Subcutaneous abdominal adipose tissue (tissue), 5 donors: ENCODE results near the gene PCSK5.

ENCODE experiments used
- H3K27ac ChIP-seq: one replicate; pipeline ENCODE4 v1.7.0; 2013; ENCODE audit warnings: low read depth, mild to moderate bottlenecking, inconsistent platforms, low read length, moderate library complexity
- H3K27me3 ChIP-seq, 5 donors: one replicate each; pipeline ENCODE4 v1.7.0; 2013; ENCODE audit warnings: low read length in 5 of 5, inconsistent platforms in 1 of 5; ENCODE audit not compliant: control insufficient read depth in 5 of 5, insufficient read depth in 4 of 5
- H3K36me3 ChIP-seq, 5 donors: one replicate each; pipeline ENCODE4 v1.7.0; 2013; ENCODE audit warnings: low read length in 5 of 5; ENCODE audit not compliant: control insufficient read depth in 5 of 5, insufficient read depth in 5 of 5
- H3K4me1 ChIP-seq, 5 donors: one replicate each; pipeline ENCODE4 v1.7.0; 2013; ENCODE audit warnings: low read length in 5 of 5, mild to moderate bottlenecking in 3 of 5, moderate library complexity in 1 of 5; ENCODE audit not compliant: control insufficient read depth in 5 of 5, insufficient read depth in 5 of 5
- H3K4me3 ChIP-seq, 5 donors: one replicate each; pipeline ENCODE4 v1.7.0; 2013; ENCODE audit warnings: low read length in 5 of 5, low read depth in 1 of 5
- H3K9ac ChIP-seq, 5 donors: one replicate each; pipeline ENCODE4 v1.7.0; 2013; ENCODE audit warnings: low read length in 5 of 5, mild to moderate bottlenecking in 4 of 5, moderate library complexity in 3 of 5
- H3K9me3 ChIP-seq, 5 donors: one replicate each; pipeline ENCODE4 v1.7.0; 2013; ENCODE audit warnings: low read length in 5 of 5; ENCODE audit not compliant: control insufficient read depth in 5 of 5
- donor health status: healthy.
- donor health status: healthy.
- donor health status: healthy.
- donor health status: healthy.
- donor health status: healthy.

PCSK5 gene

DNA sequence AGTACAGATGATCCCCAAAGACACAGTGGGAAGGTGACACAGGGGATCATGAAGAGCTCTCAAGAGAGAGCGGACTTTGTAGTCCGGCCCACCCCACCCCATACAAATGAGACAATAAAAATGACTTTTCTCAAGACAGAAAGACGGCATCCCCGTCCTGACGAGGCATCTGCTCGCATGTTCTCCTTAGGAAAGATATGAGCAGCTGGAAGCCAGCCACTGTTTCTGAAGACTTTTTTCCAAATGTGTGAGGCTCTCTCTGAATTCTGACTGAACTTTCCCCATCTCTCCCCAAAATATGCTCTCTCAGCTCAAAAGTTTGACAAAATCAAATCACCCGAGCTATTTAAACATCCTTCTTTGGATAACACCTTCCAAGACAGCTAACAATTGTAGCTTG, 398.6 kb downstream of the PCSK5 start:
- no peak overlapping the region for H3K4me3 ChIP-seq
- H3K27ac ChIP-seq, result no peak overlapping the region
- H3K9ac ChIP-seq, result no peak overlapping the region
- peaks cover 0 to 3% (median 0%) of the 10 kb centered on the region in 5 donors for H3K27me3 ChIP-seq
- no peaks in the 10 kb centered on the region for H3K9me3 ChIP-seq
- no peaks in the 10 kb centered on the region for H3K36me3 ChIP-seq
- peaks cover 0 to 6% (median 5%) of the 10 kb centered on the region in 5 donors for H3K4me1 ChIP-seq

GRCh38 chr9:76289703-76290102, 399.2 kb downstream of the PCSK5 start:
- no peaks in the 10 kb centered on the region for H3K36me3 ChIP-seq

GRCh38 chr9:76290555-76290954, 400.1 kb downstream of the PCSK5 start:
- Histone ChIP-seq H3K36me3 (no peaks in the 10 kb centered on the region), H3K9ac (no peak overlapping the region)

More at GRCh38 chr9:76289703-76290102, 399.2 kb downstream of the PCSK5 start:
- H3K4me1 ChIP-seq, result peaks cover 0 to 6% (median 5%) of the 10 kb centered on the region in 5 donors
- peaks cover 0 to 3% (median 0%) of the 10 kb centered on the region in 5 donors for H3K27me3 ChIP-seq
- no peak overlapping the region for H3K9ac ChIP-seq
- H3K4me3 ChIP-seq, result no peak overlapping the region
- no peaks in the 10 kb centered on the region for H3K9me3 ChIP-seq
- no peak overlapping the region for H3K27ac ChIP-seq

GRCh38 chr9:76292246-76292645, 401.8 kb downstream of the PCSK5 start:
- H3K9ac ChIP-seq, result peak overlapping the region in 1 of 5 donors; percentile 12
- peaks cover 2 to 9% (median 9%) of the 10 kb centered on the region in 5 donors for H3K4me1 ChIP-seq
- no peak overlapping the region for H3K27ac ChIP-seq
- H3K4me3 ChIP-seq, result peak overlapping the region in 4 of 5 donors; percentile 12 to 50 (median 27)
- H3K27me3 ChIP-seq, result peaks cover 0 to 3% (median 0%) of the 10 kb centered on the region in 5 donors
- H3K36me3 ChIP-seq, result no peaks in the 10 kb centered on the region
- no peaks in the 10 kb centered on the region for H3K9me3 ChIP-seq

More at GRCh38 chr9:76290555-76290954, 400.1 kb downstream of the PCSK5 start:
- H3K27ac ChIP-seq, result no peak overlapping the region
- H3K27me3 ChIP-seq, result peaks cover 0 to 3% (median 0%) of the 10 kb centered on the region in 5 donors
- H3K4me3 ChIP-seq, result no peak overlapping the region
- no peaks in the 10 kb centered on the region for H3K9me3 ChIP-seq
- peaks cover 0 to 6% (median 5%) of the 10 kb centered on the region in 5 donors for H3K4me1 ChIP-seq

DNA sequence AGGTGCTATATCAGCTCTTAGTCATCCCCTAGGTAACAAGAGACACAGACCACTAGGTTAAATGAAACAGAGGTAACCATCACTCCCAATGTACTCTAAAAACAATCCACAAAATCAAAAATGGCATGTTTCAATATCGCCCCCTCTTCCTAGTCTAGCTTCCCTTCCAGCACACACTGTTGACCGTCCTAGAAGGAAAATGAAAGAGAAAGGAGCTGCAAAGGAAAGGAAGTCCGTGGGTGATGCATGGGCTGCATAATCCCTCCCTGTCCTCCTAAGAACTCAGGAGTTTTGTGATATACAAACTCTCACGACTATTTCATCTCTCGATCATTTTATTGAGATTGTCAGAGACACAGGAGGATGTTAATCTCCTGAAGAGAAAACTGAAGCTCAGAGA, 402.2 kb downstream of the PCSK5 start:
- no peaks in the 10 kb centered on the region for H3K9me3 ChIP-seq
- H3K4me1 ChIP-seq, result peaks cover 3 to 13% (median 11%) of the 10 kb centered on the region in 5 donors
- peaks cover 0 to 3% (median 0%) of the 10 kb centered on the region in 5 donors for H3K27me3 ChIP-seq
- H3K4me3 ChIP-seq, result peak overlapping the region in 4 of 5 donors; percentile 12 to 50 (median 27)
- no peaks in the 10 kb centered on the region for H3K36me3 ChIP-seq
- H3K27ac ChIP-seq, result no peak overlapping the region
- H3K9ac ChIP-seq, result peak overlapping the region in 1 of 5 donors; percentile 12

DNA sequence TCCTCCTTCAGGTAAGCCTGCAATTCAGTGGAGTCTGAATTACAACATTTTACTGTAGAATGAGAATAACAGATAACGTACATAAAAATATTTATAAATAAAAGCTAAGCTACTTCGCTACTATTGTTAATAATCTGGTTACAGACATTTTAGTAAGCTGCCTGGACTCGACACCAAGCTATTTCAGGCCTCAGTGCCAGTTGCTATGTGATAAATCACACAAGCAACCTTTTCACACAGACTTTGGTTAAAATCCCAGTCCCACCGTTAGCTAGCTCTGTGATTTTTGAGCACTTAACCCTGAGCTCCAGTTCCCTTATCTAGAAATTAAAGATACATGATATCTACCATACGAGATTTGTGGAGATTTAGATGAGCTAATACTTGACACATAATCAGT, 403.8 kb downstream of the PCSK5 start:
- Histone ChIP-seq H3K4me1 (peaks cover 6 to 24% (median 18%) of the 10 kb centered on the region in 5 donors), H3K27ac (no peak overlapping the region), H3K36me3 (no peaks in the 10 kb centered on the region), H3K9me3 (no peaks in the 10 kb centered on the region), H3K9ac (no peak overlapping the region), H3K27me3 (no peaks in the 10 kb centered on the region), H3K4me3 (no peak overlapping the region)

DNA sequence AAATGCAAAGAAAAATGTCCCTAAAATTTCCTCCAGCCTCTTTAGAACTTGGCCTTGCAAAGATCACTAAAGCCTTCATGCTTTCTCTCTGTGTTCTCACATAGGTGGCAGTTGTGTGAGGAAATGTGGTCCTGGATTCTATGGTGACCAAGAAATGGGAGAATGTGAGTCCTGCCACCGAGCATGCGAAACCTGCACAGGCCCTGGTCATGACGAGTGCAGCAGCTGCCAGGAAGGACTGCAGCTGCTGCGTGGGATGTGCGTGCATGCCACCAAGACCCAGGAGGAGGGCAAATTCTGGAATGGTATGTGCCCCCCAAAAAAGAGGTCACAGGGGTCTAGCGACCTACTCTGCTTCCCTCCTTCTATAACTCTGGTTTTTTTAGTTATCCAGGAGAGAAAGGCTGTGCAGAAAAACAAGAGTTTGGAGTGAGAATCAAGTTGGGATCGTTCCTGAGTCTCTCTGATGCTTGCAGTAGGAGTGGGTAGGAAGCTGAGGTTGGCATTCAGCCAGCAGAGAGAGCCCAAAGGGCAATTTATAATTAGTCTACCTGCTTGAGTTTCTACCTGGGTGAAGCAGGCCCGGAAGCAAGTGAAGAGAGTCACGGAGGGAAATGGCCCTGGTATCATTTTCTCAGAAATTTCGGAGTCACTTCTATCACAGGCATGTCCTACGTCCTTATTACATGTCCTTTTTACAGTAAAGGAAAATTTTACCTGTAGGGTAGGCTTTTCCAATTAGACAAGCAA, 406.3 kb downstream of the PCSK5 start:
- no peaks in the 10 kb centered on the region for H3K9me3 ChIP-seq
- no peak overlapping the region for H3K9ac ChIP-seq
- H3K4me3 ChIP-seq, result no peak overlapping the region

DNA sequence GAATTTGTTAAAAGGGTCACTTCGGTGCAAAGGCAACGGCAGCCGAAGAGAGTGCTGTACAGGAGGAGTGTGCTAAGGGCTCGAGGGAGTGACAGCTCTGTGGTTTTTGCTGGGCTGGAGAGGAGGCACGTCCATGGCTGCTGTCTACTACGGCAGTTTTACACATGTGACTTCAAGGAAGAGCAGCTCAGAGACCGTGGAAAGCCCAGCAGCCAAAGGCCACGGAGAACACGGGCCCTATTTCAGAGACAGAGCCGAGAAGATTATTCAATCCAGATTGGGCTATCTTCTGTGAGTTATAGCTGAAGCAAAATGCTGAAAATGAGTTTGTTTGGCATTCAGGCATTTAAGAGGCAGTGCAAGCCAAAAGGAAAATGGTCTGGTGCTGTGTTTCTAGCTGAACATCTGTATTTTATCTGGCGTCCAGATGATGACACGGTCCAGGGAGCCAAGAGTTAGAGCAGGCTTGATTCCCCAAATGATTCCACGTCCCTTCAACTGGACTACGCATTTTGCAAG, 407.3 kb downstream of the PCSK5 start:
- Histone ChIP-seq H3K4me3 (peak overlapping the region in 4 of 5 donors; percentile 14 to 45 (median 38)), H3K4me1 (peaks cover 6 to 21% (median 14%) of the 10 kb centered on the region in 5 donors), H3K9ac (peak overlapping the region in 3 of 5 donors; percentile 28 to 38 (median 35))

More for the DNA sequence above, 406.3 kb downstream of the PCSK5 start:
- no peak overlapping the region for H3K27ac ChIP-seq
- no peaks in the 10 kb centered on the region for H3K36me3 ChIP-seq
- H3K4me1 ChIP-seq, result peaks cover 6 to 27% (median 18%) of the 10 kb centered on the region in 5 donors
- no peaks in the 10 kb centered on the region for H3K27me3 ChIP-seq

GRCh38 chr9:76298521-76299144, 408.2 kb downstream of the PCSK5 start:
- Histone ChIP-seq H3K4me3 (no peak overlapping the region), H3K9ac (no peak overlapping the region), H3K4me1 (peaks cover 6 to 21% (median 14%) of the 10 kb centered on the region in 5 donors), H3K27ac (no peak overlapping the region), H3K9me3 (no peaks in the 10 kb centered on the region), H3K36me3 (no peaks in the 10 kb centered on the region), H3K27me3 (no peaks in the 10 kb centered on the region)

More for the DNA sequence above, 407.3 kb downstream of the PCSK5 start:
- Histone ChIP-seq H3K27ac (peak overlapping the region; percentile 1), H3K36me3 (no peaks in the 10 kb centered on the region), H3K27me3 (no peaks in the 10 kb centered on the region), H3K9me3 (no peaks in the 10 kb centered on the region)

GRCh38 chr9:76302543-76302942, 412.1 kb downstream of the PCSK5 start:
- H3K9ac ChIP-seq, result no peak overlapping the region
- H3K4me1 ChIP-seq, result peaks cover 2 to 15% (median 9%) of the 10 kb centered on the region in 5 donors
- H3K36me3 ChIP-seq, result no peaks in the 10 kb centered on the region
- H3K4me3 ChIP-seq, result no peak overlapping the region
- H3K9me3 ChIP-seq, result no peaks in the 10 kb centered on the region
- H3K27ac ChIP-seq, result no peak overlapping the region
- no peaks in the 10 kb centered on the region for H3K27me3 ChIP-seq
